Osteoblast (primary cell): ENCODE data around the gene NEURL1B. TPM values are rescaled to one million over a fixed set of nuclear protein-coding genes. Genes with fewer than 3 reads are reported as not detected.

Experiments
- DNase-seq: peaks from one replicate; pipeline ENCODE4 v3.0.0; 2011; ENCODE audit warnings: low spot score, mixed read lengths; ENCODE audit not compliant: insufficient read length; ENCODE audit errors: missing footprints
- H2AFZ ChIP-seq: 2 replicates; pipeline ENCODE4 v1.6.0; 2011; ENCODE audit warnings: mild to moderate bottlenecking, low read length
- H3K27ac ChIP-seq: 2 replicates; pipeline ENCODE4 v1.5.1; 2011; ENCODE audit warnings: mild to moderate bottlenecking, low read depth, low read length, moderate library complexity
- H3K27me3 ChIP-seq: 2 replicates; pipeline ENCODE4 v1.6.0; 2012; ENCODE audit warnings: mild to moderate bottlenecking, control low read depth, inconsistent platforms, low read length, moderate library complexity; ENCODE audit not compliant: insufficient read depth
- H3K36me3 ChIP-seq: 2 replicates; pipeline ENCODE4 v1.5.1; 2011; ENCODE audit warnings: mild to moderate bottlenecking, low read length, control low read depth, moderate library complexity; ENCODE audit not compliant: insufficient read depth
- H3K4me1 ChIP-seq: 2 replicates; pipeline ENCODE4 v1.5.1; 2011; ENCODE audit warnings: mild to moderate bottlenecking, low read length, control low read depth, moderate library complexity; ENCODE audit not compliant: insufficient read depth
- H3K4me2 ChIP-seq: 2 replicates; pipeline ENCODE4 v1.6.0; 2011; ENCODE audit warnings: mild to moderate bottlenecking, low read length; ENCODE audit not compliant: insufficient read depth
- H3K4me3 ChIP-seq: fragments of 200-600 bp; sonication (generic); 3 replicates; pipeline ENCODE4 v1.5.1; 2012; ENCODE audit warnings: mild to moderate bottlenecking, low read length, inconsistent platforms; ENCODE audit not compliant: insufficient read depth
- H3K79me2 ChIP-seq: 2 replicates; pipeline ENCODE4 v1.6.0; 2012; ENCODE audit warnings: mild to moderate bottlenecking, low read length, control low read depth, inconsistent platforms; ENCODE audit not compliant: insufficient read depth
- H3K9me3 ChIP-seq: 2 replicates; pipeline ENCODE4 v1.5.1; 2011; ENCODE audit warnings: low read depth, low read length, control low read depth
- H4K20me1 ChIP-seq: 2 replicates; pipeline ENCODE4 v1.6.0; 2012; ENCODE audit warnings: mild to moderate bottlenecking, low read length, control low read depth; ENCODE audit not compliant: insufficient read depth
- total RNA-seq: library from RNA; depleted of rRNA; stranded (reverse); fragments of >200 nt; gene quantifications from 2 replicates; pipeline ENCODE4 v1.2.3, GENCODE V29; 2012
- TF ChIP-seq, protein P1 (sequence below): IDR thresholded peaks from 2 replicates; pipeline ENCODE4 v1.5.1; 2011; ENCODE audit warnings: mild to moderate bottlenecking, low read depth, low read length, moderate library complexity; ENCODE audit errors: extremely low read depth

NEURL1B gene
- total RNA-seq, 1 donor, result 0.36 TPM

- no peak overlapping the region for H3K4me3 ChIP-seq
- no peaks in the 10 kb centered on the region for H3K79me2 ChIP-seq
- no peaks in the 10 kb centered on the region for H3K4me1 ChIP-seq
- DNase-seq, result no peak
- TF ChIP-seq, protein P1, sequence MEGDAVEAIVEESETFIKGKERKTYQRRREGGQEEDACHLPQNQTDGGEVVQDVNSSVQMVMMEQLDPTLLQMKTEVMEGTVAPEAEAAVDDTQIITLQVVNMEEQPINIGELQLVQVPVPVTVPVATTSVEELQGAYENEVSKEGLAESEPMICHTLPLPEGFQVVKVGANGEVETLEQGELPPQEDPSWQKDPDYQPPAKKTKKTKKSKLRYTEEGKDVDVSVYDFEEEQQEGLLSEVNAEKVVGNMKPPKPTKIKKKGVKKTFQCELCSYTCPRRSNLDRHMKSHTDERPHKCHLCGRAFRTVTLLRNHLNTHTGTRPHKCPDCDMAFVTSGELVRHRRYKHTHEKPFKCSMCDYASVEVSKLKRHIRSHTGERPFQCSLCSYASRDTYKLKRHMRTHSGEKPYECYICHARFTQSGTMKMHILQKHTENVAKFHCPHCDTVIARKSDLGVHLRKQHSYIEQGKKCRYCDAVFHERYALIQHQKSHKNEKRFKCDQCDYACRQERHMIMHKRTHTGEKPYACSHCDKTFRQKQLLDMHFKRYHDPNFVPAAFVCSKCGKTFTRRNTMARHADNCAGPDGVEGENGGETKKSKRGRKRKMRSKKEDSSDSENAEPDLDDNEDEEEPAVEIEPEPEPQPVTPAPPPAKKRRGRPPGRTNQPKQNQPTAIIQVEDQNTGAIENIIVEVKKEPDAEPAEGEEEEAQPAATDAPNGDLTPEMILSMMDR, result no peak
- no peaks in the 10 kb centered on the region for H4K20me1 ChIP-seq
- H2AFZ ChIP-seq, result no peak overlapping the region
- no peak overlapping the region for H3K27ac ChIP-seq
- no peaks in the 10 kb centered on the region for H3K36me3 ChIP-seq
- peaks cover 15% of the 10 kb centered on the region for H3K27me3 ChIP-seq
- H3K9me3 ChIP-seq, result no peaks in the 10 kb centered on the region
- no peak overlapping the region for H3K4me2 ChIP-seq
These were observed 10.1 kb upstream of the NEURL1B start for GRCh38 chr5:172630986-172631385.

GRCh38 chr5:172632346-172633092 lies 8.5 kb upstream of the NEURL1B start:
- Histone ChIP-seq H2AFZ (no peak overlapping the region), H4K20me1 (no peaks in the 10 kb centered on the region), H3K36me3 (no peaks in the 10 kb centered on the region), H3K79me2 (no peaks in the 10 kb centered on the region), H3K27ac (no peak overlapping the region), H3K4me3 (no peak overlapping the region), H3K4me1 (no peaks in the 10 kb centered on the region), H3K27me3 (peaks cover 8% of the 10 kb centered on the region), H3K9me3 (no peaks in the 10 kb centered on the region), H3K4me2 (no peak overlapping the region)
- TF ChIP-seq, protein P1, result no peak
- no peak for DNase-seq

DNA sequence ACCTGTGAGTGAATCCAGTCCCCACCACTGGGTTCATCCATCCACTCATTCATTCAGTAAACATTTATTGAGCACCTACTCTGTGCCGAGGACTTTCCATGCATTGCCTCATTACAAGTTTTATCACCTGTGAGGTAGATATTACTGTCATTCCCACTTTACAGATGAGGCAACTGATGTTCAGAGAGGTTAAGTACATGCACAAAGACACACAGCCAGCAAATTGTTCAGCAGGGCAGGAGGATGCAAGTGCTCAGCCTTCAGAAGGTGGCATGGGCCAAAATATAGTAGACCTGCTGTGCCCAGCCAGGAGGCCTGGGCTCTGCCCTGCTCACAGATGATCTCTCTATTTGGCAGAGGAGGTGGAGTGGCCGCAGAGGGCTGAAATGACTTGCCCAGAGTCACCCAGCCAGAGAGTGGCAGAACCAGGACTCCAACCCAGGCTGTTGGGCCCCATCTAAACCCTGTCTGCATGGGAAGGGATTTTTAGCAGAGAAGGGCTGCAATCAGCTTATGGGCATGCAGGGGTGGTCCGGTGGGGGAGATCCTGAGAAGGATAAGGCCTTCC lies 7.6 kb upstream of the NEURL1B start:
- no peak for DNase-seq
- Histone ChIP-seq H3K79me2 (no peaks in the 10 kb centered on the region), H3K36me3 (no peaks in the 10 kb centered on the region), H3K4me3 (no peak overlapping the region), H3K27me3 (peaks cover 11% of the 10 kb centered on the region), H2AFZ (no peak overlapping the region), H3K4me1 (no peaks in the 10 kb centered on the region), H3K27ac (no peak overlapping the region), H3K4me2 (no peak overlapping the region), H3K9me3 (no peaks in the 10 kb centered on the region), H4K20me1 (no peaks in the 10 kb centered on the region)
- TF ChIP-seq, protein P1, result no peak

- Histone ChIP-seq H3K4me1 (no peaks in the 10 kb centered on the region), H3K4me3 (no peak overlapping the region), H4K20me1 (no peaks in the 10 kb centered on the region), H2AFZ (no peak overlapping the region), H3K36me3 (no peaks in the 10 kb centered on the region), H3K9me3 (no peaks in the 10 kb centered on the region), H3K27me3 (peaks cover 11% of the 10 kb centered on the region), H3K4me2 (no peak overlapping the region), H3K79me2 (no peaks in the 10 kb centered on the region), H3K27ac (no peak overlapping the region)
- TF ChIP-seq, protein P1, result no peak
- DNase-seq, result no peak
These were observed 6.8 kb upstream of the NEURL1B start for GRCh38 chr5:172634106-172634899.
